ENCODE measurements around the gene ITPRID1.
"Not testable (repeated sequence)": the region's sequence is repeated elsewhere in the genome, so short reads cannot be mapped to it uniquely, and the experiment has no call there.

The ITPRID1 gene

DNA sequence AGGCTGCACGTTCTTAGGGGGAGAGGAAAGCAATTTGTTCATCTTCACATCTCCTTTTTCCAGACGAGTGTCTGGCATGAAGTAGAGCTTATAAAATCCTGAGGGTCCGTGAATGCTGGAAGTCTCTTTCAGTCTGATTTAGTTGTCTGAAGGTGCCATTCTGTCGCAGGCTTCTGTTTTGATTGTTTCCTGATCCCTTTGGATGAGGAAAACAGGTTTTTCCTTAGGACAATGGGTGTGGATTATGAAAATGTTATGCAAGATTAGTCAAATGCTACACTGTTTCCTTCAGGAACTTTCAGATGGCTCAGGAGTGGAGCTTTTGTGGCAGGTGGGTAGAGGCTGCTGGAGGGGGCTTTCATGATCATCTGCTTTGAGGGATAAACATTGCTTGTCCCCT, at the start of gene ITPRID1:
ITPRID1 (plus strand) TSS at position 301 of the 400 bp plus-strand sequence. CDS start 38,935 bp downstream, outside the sequence.
- no peak for DNase-seq (ENCODE audit: low read depth)

DNA sequence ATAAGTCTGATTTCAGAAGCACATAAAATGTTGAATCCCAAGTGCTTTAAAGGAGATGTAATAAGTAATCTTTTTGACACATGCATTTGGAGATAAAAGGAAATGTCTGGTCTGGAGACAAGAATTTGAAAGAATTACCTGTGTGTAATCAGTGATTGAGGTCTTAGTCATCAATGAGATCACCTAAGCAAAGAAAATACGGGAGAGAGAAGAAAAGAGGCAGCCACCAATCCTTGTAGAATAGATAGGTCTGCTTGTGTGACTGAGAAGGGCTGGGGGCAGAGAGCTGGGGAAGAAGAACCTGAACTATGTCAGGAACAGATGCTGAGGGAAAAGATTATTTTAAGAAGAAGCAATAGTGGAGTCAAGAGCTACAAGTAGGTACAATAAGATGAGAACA, 49.3 kb upstream of the ITPRID1 start:
- DNase-seq (ENCODE audit: low read depth): no peak

DNA sequence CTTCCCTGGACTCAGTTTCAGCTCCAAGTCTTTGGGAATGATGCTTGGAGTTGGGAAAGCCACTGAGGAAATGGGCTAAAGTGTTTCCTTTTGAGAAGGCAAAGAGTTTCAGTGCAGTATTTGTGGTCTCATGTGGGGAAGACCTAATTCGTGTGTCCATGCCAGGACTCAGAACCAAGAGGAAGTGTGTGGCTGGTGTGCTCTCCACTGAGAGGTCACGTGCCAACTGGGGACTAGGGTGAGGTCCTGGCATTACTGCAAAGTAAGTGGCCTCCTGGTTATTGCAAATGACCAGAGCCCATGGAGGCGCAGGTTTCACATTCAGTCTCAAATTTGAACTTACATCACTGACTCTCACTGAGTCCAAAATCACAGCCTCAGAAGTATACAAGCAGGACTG, 48.6 kb upstream of the ITPRID1 start:
- DNase-seq (ENCODE audit: low read depth): no peak

DNA sequence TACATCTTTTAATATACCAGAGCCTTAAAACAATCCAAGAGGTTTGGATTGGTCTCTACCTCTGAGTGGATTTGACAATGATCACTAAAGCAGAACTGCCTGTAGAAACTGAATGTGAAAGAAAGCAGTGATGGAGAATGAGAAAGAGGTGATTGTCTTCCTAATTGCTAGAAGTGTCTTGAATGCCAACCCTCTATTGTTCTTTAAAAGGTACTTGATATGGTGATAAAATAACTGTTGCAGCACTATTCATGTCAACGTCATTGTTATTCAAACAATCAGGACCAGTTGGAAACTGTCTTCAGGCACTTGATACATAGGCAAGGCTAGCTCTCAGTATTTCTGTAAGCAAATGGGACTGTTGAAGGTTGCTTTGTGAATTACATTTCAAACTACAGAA, 47.9 kb upstream of the ITPRID1 start:
- no peak for DNase-seq (ENCODE audit: low read depth)

DNA sequence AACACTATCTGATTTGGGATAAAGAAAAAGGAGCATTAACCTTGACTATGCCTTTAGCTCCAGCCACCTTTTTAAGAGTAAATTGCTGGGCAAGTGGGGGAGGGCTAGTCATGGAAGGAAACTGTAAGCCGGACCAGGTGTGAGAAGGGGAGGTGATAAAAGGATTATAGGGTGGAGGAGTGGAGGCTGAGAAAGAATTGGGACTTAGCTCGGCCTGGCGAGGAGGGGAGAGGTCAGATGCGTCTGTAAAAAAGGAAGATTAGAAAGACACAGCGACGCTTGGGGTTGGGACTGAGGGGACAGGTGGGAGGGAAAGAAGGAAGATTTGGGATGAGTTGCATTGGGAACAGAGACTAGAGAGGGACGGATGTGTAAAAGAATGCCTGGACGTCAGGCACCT, 43.0 kb upstream of the ITPRID1 start:
- not testable (repeated sequence) for DNase-seq (ENCODE audit: low read depth)

DNA sequence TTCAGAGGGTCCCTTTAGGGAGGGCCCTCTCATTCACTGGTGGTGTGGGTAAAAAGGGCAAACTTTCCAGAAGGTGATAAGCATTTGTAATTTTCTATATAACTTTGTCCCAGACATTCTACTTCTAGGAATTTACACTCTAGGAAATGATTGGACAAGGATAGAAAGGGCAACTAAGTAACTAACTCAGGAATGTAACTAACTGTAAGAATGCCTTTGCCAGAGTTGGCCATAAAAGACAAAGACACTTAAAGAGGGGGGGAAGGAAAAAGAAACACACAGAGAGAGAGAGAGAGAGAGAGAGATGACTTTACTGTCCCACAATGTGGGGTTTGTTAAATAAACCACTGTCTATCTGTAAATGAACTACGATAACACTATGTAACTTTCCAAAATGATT, 38.5 kb upstream of the ITPRID1 start:
- DNase-seq (ENCODE audit: low read depth): no peak

DNA sequence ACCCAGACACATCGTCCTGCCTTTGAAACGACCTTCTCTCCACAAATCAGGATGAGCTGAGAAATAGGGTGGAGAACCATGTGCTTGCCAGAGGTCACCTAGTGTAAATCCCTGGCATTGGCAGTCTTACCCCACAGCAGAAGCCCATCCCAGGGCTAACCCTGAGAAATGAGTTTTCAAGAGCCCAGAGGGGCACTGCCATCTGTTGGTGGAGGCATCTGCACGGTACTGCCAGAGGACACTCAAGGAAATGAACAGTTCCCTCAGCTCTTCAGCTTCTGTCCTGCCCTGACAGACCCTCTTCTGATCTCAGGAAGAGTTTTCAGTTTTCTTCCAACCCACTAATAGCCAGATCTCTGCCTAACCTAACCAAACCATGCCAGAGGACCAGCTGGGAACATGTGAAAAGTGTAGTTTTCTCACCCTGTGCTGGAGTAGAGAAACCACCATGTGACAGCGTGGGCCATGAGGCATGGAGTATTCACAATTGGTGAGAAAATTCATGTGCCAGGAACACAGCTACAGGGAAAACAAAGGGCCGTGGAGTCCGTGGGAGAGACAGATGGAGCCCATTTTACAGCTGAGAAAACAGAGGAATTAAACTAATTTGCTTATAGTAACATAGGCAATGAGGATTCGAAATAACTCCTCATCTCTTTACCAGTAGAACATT, 37.7 kb upstream of the ITPRID1 start:
- DNase-seq (ENCODE audit: low read depth): no peak

DNA sequence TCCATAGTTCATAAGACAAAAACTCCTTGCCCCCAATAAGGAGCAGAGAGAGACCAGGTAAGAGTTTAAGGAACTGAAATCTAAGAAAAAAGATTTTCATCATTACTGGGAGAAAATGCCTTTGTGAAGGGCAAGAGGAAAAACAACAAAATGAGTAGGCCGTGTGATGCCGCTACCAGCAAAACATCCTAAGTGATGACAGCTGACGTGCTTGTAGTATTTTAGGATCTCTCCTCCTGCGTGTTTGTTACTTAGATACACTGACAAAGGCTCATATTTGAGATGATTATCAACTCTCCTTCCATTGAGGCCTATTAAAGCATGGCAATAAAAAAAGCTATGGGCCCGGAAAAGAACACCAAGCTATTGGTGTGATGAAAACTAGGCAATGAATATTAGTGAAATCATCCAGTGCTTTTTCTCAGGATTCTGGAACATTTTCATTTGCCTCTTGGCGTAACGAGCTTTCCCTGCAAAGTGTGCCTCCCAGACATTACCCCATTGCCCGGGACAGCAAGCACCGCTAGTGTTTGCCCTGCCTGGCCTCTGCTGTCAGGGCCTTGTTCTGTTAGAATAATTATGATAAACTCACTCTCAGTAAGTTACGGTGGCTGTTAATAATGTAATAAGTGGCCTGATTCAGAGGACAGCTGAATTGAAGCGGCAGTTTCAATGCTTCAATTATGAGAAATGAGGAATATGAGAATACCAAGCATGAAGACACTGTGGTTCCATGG, 36.8 kb upstream of the ITPRID1 start:
- DNase-seq (ENCODE audit: low read depth): no peak

DNA sequence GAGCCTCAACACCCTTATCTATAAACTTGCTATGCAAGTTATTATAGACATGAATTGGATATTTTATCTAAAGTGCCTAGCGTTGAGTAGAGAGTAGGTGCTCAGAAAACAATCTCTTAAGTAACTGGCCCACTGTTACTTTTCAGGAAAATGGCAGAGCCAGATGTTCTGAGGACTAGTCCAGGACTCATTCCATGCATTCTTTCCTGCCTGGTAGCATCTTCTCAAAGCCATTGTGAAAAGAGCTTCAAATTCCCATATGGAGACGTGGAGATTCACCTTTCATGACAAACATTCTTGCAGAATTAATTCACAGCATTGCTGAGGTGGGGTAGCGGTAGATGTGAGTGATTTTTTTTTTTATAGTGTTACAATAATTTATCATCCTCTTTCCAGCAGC, 35.9 kb upstream of the ITPRID1 start:
- DNase-seq (ENCODE audit: low read depth): no peak

DNA sequence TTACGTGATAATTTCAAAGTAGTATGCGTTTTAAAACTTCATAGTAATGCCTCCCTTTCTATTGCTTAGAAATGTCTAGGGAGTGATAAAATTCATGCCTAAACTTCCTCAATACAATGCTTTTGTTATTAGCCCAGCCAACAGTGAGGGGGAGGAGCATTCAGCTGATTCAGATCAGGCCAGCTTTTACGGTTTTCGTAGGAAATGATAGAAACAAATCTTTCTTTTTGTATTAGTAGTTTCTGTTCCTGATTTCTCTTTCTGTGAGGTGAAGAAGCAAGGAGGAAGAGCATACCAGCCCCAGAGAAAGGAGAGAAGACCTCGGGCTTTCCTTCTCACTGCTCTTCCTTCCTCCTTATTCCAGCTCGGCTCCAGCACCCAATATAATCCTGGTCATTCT, 35.2 kb upstream of the ITPRID1 start:
- DNase-seq (ENCODE audit: low read depth): no peak

DNA sequence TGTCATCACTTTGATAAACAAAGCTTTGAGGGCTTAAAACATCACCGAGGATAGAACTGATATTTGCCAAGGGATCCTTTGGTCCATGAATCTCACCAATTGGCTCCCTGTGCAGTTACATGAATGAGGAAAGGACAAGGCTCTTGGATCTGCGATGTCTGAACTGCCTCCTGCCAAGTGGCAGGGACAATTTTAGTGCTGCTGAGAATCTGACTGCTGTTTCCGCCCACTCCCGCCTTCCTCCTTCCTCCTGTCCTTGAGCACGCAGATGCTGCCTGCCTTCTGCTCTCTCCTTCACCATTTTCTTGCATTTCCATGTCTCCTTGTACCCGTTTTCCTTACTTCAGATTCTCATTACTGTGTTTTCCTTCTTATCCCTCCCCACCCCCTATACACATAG, 26.8 kb upstream of the ITPRID1 start:
- DNase-seq (ENCODE audit: low read depth): no peak

DNA sequence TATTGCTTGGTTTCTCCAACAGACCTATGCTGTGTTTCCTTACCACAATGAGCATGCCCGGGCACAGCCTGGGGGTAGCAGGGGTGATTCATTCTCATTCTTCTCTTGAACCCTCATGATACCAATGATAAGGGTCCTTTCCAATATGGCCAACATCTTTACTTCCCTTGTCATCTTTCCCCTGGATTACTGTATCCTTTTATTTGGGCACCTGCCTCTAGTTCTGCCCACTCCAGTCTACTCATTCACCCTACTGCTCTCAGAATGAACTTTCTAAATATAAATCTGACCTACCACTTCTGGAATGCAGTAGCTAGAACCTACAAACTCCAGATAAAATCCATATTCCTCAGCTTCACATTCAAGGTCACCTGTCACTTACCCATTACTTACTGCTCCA, 26.4 kb upstream of the ITPRID1 start:
- no peak for DNase-seq (ENCODE audit: low read depth)

DNA sequence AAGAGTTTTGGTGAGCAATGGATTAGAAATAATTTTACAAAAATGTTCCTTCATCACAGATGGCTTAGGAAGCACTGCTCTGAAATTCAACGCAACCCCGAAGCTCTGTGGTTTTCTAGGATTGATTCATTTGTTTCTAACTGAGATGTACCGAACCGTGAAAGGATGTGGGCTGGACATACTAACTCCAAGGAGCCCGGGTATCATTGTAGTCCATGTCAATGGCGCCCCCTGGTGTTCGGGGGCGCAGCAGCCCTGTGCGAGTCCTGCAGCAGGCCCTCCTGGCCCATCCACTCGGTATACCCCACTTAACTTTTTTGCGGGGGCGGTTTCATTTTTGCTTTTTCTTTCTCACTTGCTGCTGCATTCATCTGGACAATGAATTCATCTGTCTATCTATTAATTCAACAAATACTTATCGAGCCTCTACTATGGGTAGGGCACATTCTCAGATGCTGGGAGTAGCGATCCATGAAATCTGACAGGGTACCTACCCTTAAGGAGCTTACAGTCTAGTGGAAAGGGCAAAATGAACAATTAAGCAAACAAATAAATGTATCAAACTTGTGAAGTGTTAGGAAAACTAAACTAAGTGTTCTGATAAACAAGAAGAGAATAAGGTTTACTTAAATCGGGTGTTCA, 25.2 kb upstream of the ITPRID1 start:
- no peak for DNase-seq (ENCODE audit: low read depth)

DNA sequence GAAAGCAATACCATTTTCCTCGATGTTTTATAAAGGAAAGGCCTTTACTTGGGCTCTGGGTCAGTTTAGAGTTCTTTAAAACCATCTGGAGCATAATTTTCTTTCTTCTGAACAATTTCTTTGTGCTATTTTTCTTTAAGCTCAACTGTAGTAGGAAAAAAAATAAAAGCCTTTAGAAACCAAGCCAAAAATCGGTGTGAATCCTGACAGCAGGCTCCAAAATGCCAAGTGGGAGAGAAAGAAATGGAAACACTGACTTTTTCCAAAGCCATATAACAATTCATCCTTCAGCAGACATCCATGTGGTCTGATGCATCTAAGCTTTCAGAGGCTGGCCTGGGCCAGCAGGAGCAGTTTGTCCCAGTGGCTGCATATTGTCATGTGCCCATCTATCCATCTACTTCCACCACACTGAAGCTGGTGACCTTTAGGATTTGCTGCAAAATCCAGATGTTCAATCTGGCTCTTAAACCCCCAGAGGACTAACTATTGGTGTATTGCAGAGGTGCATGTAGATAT, 23.0 kb upstream of the ITPRID1 start:
- no peak for DNase-seq (ENCODE audit: low read depth)

DNA sequence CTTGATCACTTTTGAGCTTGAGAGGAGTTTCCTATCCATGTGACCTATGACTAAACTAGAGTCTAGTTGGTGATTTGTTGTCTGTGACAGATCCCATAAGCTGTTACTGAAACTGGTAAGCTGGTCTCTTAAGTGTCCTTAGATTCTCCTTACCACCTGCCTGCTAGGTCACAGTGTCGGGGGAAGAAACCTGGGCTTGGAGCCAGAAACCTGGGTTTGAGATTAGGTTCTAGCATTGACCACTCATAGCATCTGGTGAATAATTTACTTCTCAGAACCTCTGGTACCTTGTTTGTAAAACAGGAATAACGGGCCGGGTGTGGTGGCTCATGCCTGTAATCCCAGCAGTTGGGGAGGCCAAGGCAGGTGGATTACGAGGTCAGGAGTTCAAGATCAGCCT, 21.8 kb upstream of the ITPRID1 start:
- DNase-seq (ENCODE audit: low read depth): no peak

DNA sequence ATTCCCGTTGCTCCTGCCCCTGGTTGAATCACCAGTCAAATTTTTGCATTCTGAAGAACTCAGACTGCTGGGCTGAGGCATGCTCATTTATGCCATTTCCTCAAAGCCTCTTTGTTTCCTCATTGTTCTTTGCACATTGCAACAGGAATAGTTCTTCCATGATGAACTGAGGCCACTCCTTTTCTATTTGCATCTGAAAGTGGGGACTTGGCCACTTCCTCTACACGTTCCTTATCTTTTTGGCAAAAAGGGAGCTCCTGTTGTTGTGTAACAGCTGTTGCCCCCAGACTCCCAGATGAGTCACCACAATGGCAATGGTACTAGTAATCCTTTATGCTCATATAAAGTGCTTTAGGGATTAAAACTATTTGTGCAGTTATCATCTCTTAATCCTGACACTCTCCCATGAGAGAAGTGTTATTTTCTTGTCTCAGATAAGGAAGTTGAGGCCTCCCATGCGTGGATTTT, 20.1 kb upstream of the ITPRID1 start:
- no peak for DNase-seq (ENCODE audit: low read depth)

DNA sequence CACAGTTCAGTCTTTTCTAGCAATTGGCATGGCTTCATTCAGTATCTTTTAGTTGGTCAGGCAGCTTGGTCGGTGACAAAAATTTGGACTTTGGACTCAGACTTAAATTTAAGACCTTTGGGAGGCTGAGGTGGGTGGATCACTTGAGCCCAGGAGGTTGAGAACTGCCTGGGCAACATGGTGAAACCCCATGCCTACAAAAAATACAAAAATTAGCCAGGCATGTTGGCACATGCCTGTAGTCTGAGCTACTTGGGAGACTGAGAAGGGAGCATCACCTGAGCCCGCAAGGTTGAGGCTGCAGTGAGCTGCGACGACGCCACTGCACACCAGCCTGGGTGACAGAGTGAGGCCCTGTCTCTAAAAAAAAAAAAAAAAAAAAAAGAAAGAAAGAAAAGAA, 19.5 kb upstream of the ITPRID1 start:
- DNase-seq (ENCODE audit: low read depth): no peak

DNA sequence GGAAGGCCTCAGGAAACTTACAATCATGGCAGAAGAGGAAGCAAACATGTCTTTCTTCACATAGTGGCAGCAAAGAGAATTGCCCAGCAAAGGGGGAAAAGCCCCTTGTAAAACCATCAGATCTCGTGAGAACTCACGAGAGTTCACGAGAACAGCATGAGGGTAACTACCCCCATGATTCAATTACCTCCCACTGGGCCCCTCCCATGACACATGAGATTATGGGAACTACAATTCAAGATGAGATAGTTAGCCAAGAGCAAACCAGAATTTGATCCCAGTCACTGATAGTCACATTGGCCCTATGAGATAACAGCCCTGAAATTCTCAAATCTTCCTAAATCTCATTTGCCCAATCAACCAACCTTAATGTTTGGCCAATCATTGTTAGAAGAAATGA, 18.2 kb upstream of the ITPRID1 start:
- DNase-seq (ENCODE audit: low read depth): no peak

DNA sequence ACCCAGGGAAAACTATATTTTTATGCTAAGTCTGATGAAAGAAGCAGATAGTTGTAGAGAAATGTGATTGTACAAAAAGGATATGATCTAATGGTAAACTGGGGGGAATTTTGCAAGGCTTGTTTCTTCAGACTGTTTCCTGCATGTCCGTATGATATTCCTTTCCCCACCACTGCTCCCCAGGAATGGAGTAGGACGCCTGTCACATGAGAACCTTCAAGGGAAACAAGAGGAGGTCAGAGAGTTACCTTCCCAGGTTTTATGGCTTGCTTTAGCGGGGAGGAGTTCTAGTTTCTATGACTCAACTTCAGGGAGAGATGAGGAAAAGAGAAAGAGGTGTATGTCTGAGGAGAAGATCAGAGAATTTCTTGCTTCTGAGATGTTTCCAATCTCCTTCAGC, 16.4 kb upstream of the ITPRID1 start:
- DNase-seq (ENCODE audit: low read depth): no peak

DNA sequence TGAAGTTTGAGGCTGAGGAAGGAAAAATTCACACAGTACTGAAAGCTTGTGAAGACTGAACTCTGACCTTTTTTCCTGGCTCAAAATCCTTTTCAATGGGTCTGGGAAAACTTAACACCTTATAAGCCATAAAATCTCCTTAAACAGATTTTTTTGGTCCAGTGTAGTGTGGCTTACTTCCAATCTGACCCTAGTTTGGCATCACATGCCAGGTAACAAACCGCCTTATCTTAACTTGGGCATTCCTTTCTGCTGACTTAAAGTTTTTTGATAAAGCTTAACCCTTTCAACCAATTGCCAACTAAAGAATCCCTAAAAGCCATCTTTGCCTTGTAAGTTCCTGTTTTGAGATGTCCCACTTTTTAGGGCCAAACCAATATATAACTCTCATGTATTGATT, 13.2 kb upstream of the ITPRID1 start:
- DNase-seq (ENCODE audit: low read depth): no peak

DNA sequence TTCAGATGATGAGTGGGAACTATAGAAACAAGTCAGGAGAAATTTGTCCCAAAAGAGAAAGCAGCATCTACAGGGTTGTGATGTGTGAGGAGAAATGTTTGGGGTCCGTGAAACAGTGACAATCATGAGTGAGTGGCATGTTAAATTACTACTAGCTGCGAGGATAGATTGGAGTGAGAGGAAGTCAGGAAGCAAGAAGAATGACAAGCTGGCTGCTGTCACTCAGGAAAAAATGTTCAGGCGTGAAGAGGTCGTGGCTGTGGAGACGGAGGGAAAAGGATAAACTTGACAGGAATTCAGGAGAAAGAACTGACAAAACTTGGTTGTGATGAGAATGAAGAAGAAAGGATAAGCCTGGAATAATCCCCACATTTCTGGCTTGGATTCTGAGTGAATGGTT, 5.1 kb upstream of the ITPRID1 start:
- no peak for DNase-seq (ENCODE audit: low read depth)

DNA sequence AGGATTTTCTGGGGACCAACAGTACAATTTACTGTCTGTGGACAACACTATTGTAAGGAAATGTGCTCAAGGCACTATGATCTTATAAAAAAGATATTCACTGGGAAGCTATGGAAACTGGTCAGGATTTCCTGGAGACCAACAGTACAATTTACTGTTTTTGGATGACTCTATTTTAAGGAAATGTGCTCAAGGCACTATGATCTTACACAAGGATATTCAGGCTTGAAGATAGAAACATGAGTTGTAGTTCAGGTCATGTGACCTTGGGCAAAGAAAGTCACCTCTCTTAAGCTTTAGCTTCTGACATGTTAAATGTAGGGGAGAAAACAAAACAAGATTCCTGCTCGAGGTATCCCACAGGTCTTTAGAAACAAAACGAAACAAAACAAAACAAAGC, 1.7 kb upstream of the ITPRID1 start:
- DNase-seq (ENCODE audit: low read depth): no peak
